Subcutaneous adipose tissue (tissue), 4 donors: ENCODE data around the gene VN1R2. TPM values are rescaled to one million over a fixed set of nuclear protein-coding genes. Genes with fewer than 3 reads are reported as not detected.

ENCODE experiments used
- total RNA-seq, 4 donors: library from RNA; depleted of rRNA; stranded (reverse); fragments of >200 nt; gene quantifications; one replicate each; pipeline ENCODE4 v1.1.0, GENCODE V29; 2016

Gene VN1R2
- total RNA-seq, 4 donors from 2014 or later, result not detected

Other genes starting within 250 kb of the VN1R2 start
- not detected for gene ERVV-1, start 244.4 kb upstream of the VN1R2 start, total RNA-seq
- not detected for gene ERVV-2, start 213.6 kb upstream of the VN1R2 start, total RNA-seq
- 10 to 100 TPM; 41.0 to 81.6 (median 53.3) TPM for gene ZNF160, start 154.9 kb upstream of the VN1R2 start, total RNA-seq
- 1 to 10 TPM; 3.6 to 7.5 (median 5.9) TPM for gene ZNF415, start 125.4 kb upstream of the VN1R2 start, total RNA-seq
- gene ZNF347, start 99.2 kb upstream of the VN1R2 start, total RNA-seq, result 10 to 100 TPM in 3 of 4 donors, 1 to 10 TPM in 1; 8.3 to 24.1 (median 14.1) TPM
- 10 to 100 TPM in 1 of 4 donors, 1 to 10 TPM in 3; 5.6 to 12.1 (median 7.3) TPM for gene ZNF665, start 64.9 kb upstream of the VN1R2 start, total RNA-seq
- gene ZNF677, start 3.4 kb upstream of the VN1R2 start, total RNA-seq, result 10 to 100 TPM; 11.6 to 24.6 (median 19.0) TPM
- gene VN1R4, start 9.4 kb downstream of the VN1R2 start, total RNA-seq, result not detected
- gene ZNF845, start 75.5 kb downstream of the VN1R2 start, total RNA-seq, result 1 to 10 TPM; 7.5 to 9.8 (median 8.4) TPM
- 1 to 10 TPM; 5.8 to 9.6 (median 8.2) TPM for gene ZNF525, start 107.4 kb downstream of the VN1R2 start, total RNA-seq
- 10 to 100 TPM in 3 of 4 donors, 1 to 10 TPM in 1; 9.5 to 21.9 (median 12.3) TPM for gene ZNF765, start 136.9 kb downstream of the VN1R2 start, total RNA-seq
- 10 to 100 TPM; 13.8 to 16.1 (median 15.2) TPM for gene ZNF761, start 173.7 kb downstream of the VN1R2 start, total RNA-seq
- gene ZNF813, start 209.4 kb downstream of the VN1R2 start, total RNA-seq, result 1 to 10 TPM; 3.0 to 4.1 (median 3.5) TPM